Lung (tissue), 12 donors: Measurements from ENCODE around the gene IL23A. TPM values are rescaled to one million over a fixed set of nuclear protein-coding genes. Genes with fewer than 3 reads are reported as not detected.

Experiments used
- ATAC-seq: fragments of 200-7000 bp; cut with Tn5 transposase; one replicate; pipeline ENCODE4 v1.9.1; 2020; ENCODE audit warnings: moderate number of reproducible peaks; ENCODE audit not compliant: insufficient read depth, low FRiP score
- DNase-seq, 3 donors: peaks; one replicate each; pipeline ENCODE4 v3.0.0-alpha.2; 2013 to 2017
- H3K27ac ChIP-seq, 2 donors: one replicate each; pipeline ENCODE4 v1.5.1; 2013; ENCODE audit warnings: mild to moderate bottlenecking in 2 of 2, moderate library complexity in 2 of 2, control low read depth in 1 of 2, inconsistent platforms in 1 of 2, low read depth in 1 of 2, low read length in 1 of 2
- H3K27me3 ChIP-seq, 3 donors: one replicate each; pipeline ENCODE4 v1.5.1; 2013; ENCODE audit warnings: low read length in 2 of 3; ENCODE audit not compliant: control insufficient read depth in 3 of 3, insufficient read depth in 3 of 3
- H3K36me3 ChIP-seq, 4 donors: one replicate each; pipeline ENCODE4 v1.5.1; 2013; ENCODE audit warnings: low read length in 4 of 4, mild to moderate bottlenecking in 1 of 4, moderate library complexity in 1 of 4; ENCODE audit not compliant: control insufficient read depth in 4 of 4, insufficient read depth in 4 of 4
- H3K4me1 ChIP-seq, 5 donors: one replicate each; pipeline ENCODE4 v1.5.1; 2013; ENCODE audit warnings: low read length in 5 of 5, mild to moderate bottlenecking in 2 of 5, moderate library complexity in 1 of 5; ENCODE audit not compliant: control insufficient read depth in 5 of 5, insufficient read depth in 5 of 5
- H3K4me3 ChIP-seq: one replicate; pipeline ENCODE4 v1.5.1; 2013; ENCODE audit warnings: mild to moderate bottlenecking, control low read depth, moderate library complexity
- H3K9ac ChIP-seq, 2 donors: one replicate each; pipeline ENCODE4 v1.5.1; 2013; ENCODE audit warnings: low read length in 2 of 2, control low read depth in 1 of 2; ENCODE audit not compliant: insufficient read depth in 1 of 2
- H3K9me3 ChIP-seq, 4 donors: one replicate each; pipeline ENCODE4 v1.5.1; 2013; ENCODE audit warnings: low read length in 3 of 4, mild to moderate bottlenecking in 1 of 4, moderate library complexity in 1 of 4; ENCODE audit not compliant: control insufficient read depth in 4 of 4, insufficient read depth in 3 of 4
- WGBS, 2 donors: extraction: QIAGEN DNeasy Blood & Tissue Kit; methylation state at CpG; one replicate each; pipeline ENCODE4 v1.1.7; 2013; 5-methylcytosine and 5-hydroxymethylcytosine counted together
- polyA plus RNA-seq, 2 donors: library from polyadenylated mRNA; stranded (reverse); fragments of 200-250 nt; gene quantifications; one replicate each; pipeline ENCODE4 v1.2.1, GENCODE V29; 2013
- total RNA-seq, 2 donors: library from RNA; depleted of rRNA in 1 of 2; stranded (reverse); fragments of >200 nt in 1 of 2; gene quantifications; one replicate each; pipeline ENCODE4 v1.2.1, GENCODE V29; 2014 to 2021
- TF ChIP-seq, protein P1 (sequence below): IDR thresholded peaks from 2 replicates; pipeline ENCODE4 v1.5.1; 2012; ENCODE audit warnings: mild to moderate bottlenecking; ENCODE audit errors: control extremely low read depth, extremely low read depth
- donor health status: control.
- donor health status: control.
- donor health status: Bipolar disorder and iron deficiency.
- donor health status: healthy.
- donor health status: DM: yes; HTN: yes; CAD: no.

The IL23A gene
- total and polyA plus RNA-seq, 4 donors = 0.34 to 4.0 (median 0.60) TPM

DNA sequence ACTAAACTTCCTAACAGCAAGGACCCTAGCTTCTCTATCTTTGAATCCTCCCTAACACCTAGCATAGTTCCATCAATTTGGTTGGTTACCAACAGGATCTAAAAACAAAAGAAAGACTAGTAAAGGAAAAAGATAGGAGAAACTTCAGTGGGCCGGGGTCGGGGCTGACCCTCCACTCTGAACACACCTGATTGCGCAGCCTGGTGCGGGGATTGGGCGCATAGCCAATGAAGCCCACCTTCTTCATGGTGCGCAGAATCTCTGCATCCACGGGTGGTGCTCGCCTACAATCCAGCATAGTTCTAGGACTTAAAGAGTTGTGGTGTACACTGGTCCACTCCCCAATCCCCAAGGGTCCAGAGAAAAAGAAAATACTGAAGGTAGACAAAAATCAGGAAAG is 12.6 kb upstream of the IL23A start:
- Histone ChIP-seq H3K9ac (no peak overlapping the region), H3K4me3 (no peak overlapping the region), H3K36me3 (peaks cover 22 to 50% (median 46%) of the 10 kb centered on the region in 4 donors), H3K9me3 (no peaks in the 10 kb centered on the region), H3K27me3 (no peaks in the 10 kb centered on the region), H3K4me1 (no peaks in the 10 kb centered on the region), H3K27ac (no peak overlapping the region)
- TF ChIP-seq, protein P1, sequence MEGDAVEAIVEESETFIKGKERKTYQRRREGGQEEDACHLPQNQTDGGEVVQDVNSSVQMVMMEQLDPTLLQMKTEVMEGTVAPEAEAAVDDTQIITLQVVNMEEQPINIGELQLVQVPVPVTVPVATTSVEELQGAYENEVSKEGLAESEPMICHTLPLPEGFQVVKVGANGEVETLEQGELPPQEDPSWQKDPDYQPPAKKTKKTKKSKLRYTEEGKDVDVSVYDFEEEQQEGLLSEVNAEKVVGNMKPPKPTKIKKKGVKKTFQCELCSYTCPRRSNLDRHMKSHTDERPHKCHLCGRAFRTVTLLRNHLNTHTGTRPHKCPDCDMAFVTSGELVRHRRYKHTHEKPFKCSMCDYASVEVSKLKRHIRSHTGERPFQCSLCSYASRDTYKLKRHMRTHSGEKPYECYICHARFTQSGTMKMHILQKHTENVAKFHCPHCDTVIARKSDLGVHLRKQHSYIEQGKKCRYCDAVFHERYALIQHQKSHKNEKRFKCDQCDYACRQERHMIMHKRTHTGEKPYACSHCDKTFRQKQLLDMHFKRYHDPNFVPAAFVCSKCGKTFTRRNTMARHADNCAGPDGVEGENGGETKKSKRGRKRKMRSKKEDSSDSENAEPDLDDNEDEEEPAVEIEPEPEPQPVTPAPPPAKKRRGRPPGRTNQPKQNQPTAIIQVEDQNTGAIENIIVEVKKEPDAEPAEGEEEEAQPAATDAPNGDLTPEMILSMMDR = no peak
- 95 to 98% methylated on average over 8 of the region's 8 CpGs for WGBS, 2 donors
- ATAC-seq (no peak), DNase-seq (no peak)

DNA sequence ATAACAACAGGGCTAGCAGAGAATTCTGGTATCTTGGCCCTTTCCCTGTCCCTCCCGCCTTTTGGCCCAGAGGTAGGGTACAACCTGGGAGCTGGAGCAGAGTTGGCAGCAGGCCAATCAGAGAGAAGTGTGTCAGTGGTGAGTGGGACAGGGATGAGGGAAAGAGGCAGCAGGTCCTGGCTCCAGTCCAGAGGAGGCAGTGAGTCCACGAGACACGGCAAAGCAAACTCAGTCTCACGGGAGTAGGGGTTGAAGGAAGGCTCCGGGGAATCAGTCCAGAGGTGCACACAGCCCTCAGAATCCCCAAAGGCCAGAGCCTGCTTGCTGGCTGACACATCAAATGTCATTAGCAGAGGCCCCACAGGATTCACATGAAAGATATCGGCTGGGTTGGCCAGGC is 12.2 kb upstream of the IL23A start:
- H3K4me1 ChIP-seq = no peaks in the 10 kb centered on the region
- H3K36me3 ChIP-seq = peaks cover 22 to 50% (median 46%) of the 10 kb centered on the region in 4 donors
- no peak for DNase-seq

DNA sequence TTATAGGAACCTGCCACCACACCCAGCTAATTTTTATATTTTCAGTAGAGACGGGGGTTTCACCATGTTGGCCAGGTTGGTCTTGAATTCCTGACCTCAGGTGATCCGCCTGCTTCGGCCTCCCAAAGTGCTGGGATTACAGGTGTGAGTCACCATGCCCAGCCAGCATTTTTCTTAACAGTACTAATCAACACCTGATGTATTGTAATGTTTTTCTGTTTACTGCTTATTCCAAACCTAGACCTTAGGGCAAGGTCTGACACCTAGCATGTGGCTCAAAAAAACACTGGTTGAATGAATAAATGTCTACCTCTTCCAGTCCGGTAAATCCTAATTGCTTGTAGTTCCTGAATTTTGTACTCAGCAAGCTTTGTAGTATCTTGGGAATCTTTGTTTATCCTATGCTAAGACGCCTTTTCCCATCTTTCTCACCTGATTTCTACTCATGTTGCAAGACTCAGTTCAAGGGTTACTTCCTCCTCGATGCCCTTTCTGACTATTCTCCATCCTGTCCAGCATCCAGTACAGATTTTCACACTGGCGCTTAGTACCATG is 7.7 kb upstream of the IL23A start:
- H3K4me3 ChIP-seq = no peak overlapping the region
- H3K9ac ChIP-seq = no peak overlapping the region
- no peak overlapping the region for H3K27ac ChIP-seq
- peaks cover 3 to 17% (median 11%) of the 10 kb centered on the region in 4 donors for H3K36me3 ChIP-seq
- no peaks in the 10 kb centered on the region for H3K9me3 ChIP-seq
- DNase-seq (no peak), ATAC-seq (no peak)
- WGBS, 2 donors = 90 to 95% methylated on average over 7 of the region's 7 CpGs
- TF ChIP-seq, protein P1 = no peak
- H3K4me1 ChIP-seq = peaks cover 0 to 14% (median 8%) of the 10 kb centered on the region in 5 donors
- no peaks in the 10 kb centered on the region for H3K27me3 ChIP-seq

More for the DNA sequence above, 12.2 kb upstream of the IL23A start:
- Histone ChIP-seq H3K4me3 (no peak overlapping the region), H3K27me3 (no peaks in the 10 kb centered on the region), H3K9ac (no peak overlapping the region), H3K27ac (no peak overlapping the region), H3K9me3 (no peaks in the 10 kb centered on the region)
- ATAC-seq = no peak
- WGBS, 2 donors = 89 to 94% methylated on average over 6 of the region's 6 CpGs
- TF ChIP-seq, protein P1 = no peak
